Measurements from ENCODE around the gene CDH6.

CDH6 gene

DNA sequence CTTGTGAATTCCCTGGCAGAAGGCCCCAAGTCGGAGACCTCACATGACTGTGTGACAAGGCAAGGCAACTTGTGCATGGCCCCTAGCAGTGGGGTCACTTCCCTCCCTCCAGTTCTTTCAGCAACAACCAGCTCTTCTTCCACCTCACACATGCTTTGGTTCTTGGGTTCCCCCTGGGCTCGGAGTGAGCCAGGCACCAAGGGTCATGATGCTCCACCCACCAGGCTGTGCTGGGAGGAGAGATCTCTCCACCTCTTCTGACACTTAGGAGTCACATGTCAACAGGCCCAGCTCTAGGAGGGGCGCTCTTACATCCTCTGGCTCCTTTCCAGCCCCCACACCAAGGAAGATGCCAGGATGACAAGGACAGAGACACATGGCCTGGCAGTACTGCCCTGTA, 56.7 kb downstream of the CDH6 start:
- no peak for DNase-seq (ENCODE audit: low spot score)

DNA sequence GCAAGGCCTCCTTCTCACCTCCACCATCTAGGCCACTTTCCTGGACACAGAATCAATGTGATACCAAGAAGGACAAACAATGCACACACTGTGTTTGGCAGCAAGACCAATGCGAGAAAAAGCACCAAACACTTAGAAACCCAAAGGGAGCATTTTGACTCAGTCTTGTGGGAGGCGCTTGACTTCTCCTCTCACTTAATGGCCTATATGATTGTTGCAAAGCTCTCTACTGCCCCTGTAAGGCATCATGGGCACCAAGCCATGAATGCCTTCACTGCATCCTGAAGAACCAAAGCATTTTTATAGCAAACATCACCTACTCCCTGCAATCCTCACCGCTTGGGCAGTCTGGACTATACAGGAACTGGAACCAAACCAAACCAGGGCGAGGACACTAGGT, 57.5 kb downstream of the CDH6 start:
- DNase-seq (ENCODE audit: low spot score) = no peak

GRCh38 chr5:31255041-31255440, 61.6 kb downstream of the CDH6 start:
- no peak for DNase-seq (ENCODE audit: low spot score)

DNA sequence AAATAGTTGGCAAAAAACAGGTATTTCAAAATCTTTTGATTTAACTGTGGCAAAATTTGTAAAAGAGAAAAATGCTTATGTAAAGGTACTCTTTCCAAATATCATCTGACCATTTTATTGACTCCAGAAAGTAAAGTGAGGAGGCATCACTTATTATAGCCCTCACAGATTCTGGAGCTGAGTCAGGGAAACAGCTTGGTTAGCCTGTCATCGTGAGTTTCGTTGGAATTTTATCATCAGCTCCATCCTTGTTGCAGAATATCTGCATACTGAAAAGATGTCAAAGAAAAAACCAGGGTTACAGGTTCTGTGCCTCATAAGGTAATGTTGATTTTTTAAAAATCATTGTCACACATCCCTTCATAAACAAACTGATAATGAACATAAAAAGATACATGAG, 74.8 kb downstream of the CDH6 start:
- DNase-seq (ENCODE audit: low spot score) = no peak

- no peak for DNase-seq (ENCODE audit: low spot score)
Observed at GRCh38 chr5:31268686-31269085, 75.2 kb downstream of the CDH6 start.

GRCh38 chr5:31269259-31269658, 75.8 kb downstream of the CDH6 start:
- no peak for DNase-seq (ENCODE audit: low spot score)

DNA sequence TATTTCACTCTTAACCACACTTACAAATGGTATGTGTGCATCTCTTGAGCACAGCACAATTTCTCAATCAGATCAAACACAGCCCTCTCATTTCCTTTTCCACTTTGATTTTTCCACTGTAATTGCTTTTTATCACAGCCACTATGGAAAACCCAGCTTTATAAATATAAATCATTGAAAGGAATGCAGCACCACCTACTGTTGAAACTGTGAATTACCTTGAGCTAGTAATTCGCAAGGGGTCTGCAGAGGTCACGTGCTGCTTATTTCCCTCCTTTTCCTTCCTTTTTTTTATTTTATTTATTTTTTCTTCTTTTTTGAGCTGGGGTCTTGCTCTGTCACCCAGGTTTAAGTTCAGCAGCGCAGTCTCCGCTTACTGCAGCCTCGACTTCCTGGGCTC, 76.9 kb downstream of the CDH6 start:
- DNase-seq (ENCODE audit: low spot score) = no peak

- no peak for DNase-seq (ENCODE audit: low spot score)
Observed at GRCh38 chr5:31271567-31271966, 78.1 kb downstream of the CDH6 start.

DNA sequence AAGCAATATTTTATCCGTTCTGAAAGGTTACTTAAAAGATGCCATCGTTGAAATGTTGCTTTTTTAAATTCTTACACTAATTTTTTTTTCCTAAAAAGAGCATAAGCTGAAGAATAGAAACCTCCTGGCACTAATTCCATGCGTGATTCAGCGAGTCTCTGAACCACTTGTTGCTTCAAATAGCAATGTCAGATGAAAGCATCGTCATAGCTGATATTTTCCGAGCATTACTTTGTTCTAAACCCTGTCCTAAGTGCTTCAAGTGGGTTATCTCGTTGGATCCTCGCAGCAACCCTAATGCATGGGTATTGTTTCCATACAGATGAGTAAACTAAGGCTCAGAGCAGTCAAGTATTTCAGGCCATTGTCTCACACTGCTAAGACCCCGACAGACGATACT, 79.7 kb downstream of the CDH6 start:
- DNase-seq (ENCODE audit: low spot score) = no peak

GRCh38 chr5:31273631-31274378, 80.3 kb downstream of the CDH6 start:
- peak; percentile 15 for DNase-seq (ENCODE audit: low spot score)

- DNase-seq (ENCODE audit: low spot score) = no peak
Observed at GRCh38 chr5:31280210-31280609, 86.7 kb downstream of the CDH6 start.

- DNase-seq (ENCODE audit: low spot score) = no peak
Observed at GRCh38 chr5:31283326-31283725, 89.8 kb downstream of the CDH6 start.

DNA sequence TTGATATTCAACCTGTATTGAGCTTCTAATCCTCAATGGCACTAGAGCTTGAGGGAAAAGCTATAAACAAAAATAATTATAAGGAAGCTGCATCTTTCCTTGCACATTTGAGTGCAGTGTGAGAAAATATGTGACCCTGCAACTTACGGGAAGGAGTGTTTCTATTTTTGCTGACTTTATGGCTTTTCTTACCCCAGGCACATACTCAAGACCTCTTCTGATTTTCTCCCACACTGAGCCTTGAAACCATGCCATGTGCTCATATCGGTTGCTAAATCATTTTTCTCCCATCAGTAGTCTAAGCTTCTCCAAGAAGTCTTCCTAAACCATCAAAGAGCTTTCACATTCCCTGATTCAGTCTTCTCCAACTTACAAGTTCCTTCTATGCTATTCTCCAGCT, 91.5 kb downstream of the CDH6 start:
- DNase-seq (ENCODE audit: low spot score) = no peak

- DNase-seq (ENCODE audit: low spot score) = no peak
Observed at GRCh38 chr5:31287985-31288384, 94.5 kb downstream of the CDH6 start.

- no peak for DNase-seq (ENCODE audit: low spot score)
Observed at GRCh38 chr5:31289429-31289828, 95.9 kb downstream of the CDH6 start.

DNA sequence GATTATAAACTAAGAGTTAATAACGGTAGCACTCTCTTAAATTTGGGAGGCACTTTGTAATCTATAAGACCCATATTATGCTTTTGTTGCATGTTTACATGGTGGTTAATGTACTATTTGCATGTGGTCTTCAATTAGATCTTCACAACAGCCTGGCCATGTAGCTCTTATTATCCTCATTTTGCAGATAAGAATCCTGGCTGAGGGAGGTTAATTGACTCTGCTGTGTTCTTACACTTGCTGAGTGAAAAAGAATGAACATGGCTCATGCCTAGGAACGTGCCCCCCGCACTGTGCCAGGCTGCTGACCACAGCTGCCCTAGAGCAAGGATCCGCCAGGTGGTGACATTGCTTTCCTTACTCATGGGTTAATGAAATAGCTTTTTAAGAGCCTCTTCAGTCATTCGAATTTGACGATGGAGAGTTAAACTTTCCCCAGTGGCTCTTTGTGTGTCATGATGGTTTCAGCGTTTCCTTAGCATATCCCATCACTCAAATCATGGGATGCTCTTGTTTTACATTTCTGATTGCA, 97.9 kb downstream of the CDH6 start:
- no peak for DNase-seq (ENCODE audit: low spot score)

- no peak for DNase-seq (ENCODE audit: low spot score)
Observed at GRCh38 chr5:31300501-31300900, 107.0 kb downstream of the CDH6 start.

GRCh38 chr5:31301833-31302232, 108.3 kb downstream of the CDH6 start:
- no peak for DNase-seq (ENCODE audit: low spot score)

DNA sequence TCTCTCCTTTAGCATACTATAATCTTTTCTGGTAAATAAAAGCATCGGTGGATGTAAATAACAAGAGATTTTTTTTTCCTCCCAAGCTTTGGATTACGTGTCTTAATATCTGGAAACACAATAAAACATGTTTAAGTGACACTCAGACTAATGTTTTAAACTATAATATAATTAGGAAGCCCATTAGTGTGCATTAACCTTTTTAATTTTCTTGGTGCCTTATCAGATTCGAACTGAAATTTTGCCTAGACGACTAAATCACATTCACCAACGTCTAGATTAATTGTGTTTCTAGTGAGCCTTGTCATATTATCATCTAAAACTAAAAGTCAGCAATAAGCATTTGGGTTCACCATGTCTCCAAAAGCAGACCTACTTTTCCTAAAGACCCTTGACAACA, 110.2 kb downstream of the CDH6 start:
- no peak for DNase-seq (ENCODE audit: low spot score)

- DNase-seq (ENCODE audit: low spot score) = no peak
Observed at GRCh38 chr5:31317665-31318064, 124.2 kb downstream of the CDH6 start.

- DNase-seq (ENCODE audit: low spot score) = no peak
Observed at GRCh38 chr5:31319335-31319734, 125.8 kb downstream of the CDH6 start.

GRCh38 chr5:31322946-31323345, 129.5 kb downstream of the CDH6 start:
- DNase-seq (ENCODE audit: low spot score) = no peak

- DNase-seq (ENCODE audit: low spot score) = no peak
Observed at GRCh38 chr5:31324842-31325241, 131.4 kb downstream of the CDH6 start.

- DNase-seq (ENCODE audit: low spot score) = no peak
Observed at GRCh38 chr5:31328040-31328733, 134.7 kb downstream of the CDH6 start.
